ENCODE results near the gene SLC5A5. TPM values are rescaled to one million over a fixed set of nuclear protein-coding genes. Genes with fewer than 3 reads are reported as not detected.

SLC5A5 gene
- total and polyA plus RNA-seq, 10 of the 15 experiments (the other 5 are each of a cell fraction or from before 2014, with no cell fraction given), result 0.02 to 0.08 (median 0.05) TPM; not detected in 3

DNA sequence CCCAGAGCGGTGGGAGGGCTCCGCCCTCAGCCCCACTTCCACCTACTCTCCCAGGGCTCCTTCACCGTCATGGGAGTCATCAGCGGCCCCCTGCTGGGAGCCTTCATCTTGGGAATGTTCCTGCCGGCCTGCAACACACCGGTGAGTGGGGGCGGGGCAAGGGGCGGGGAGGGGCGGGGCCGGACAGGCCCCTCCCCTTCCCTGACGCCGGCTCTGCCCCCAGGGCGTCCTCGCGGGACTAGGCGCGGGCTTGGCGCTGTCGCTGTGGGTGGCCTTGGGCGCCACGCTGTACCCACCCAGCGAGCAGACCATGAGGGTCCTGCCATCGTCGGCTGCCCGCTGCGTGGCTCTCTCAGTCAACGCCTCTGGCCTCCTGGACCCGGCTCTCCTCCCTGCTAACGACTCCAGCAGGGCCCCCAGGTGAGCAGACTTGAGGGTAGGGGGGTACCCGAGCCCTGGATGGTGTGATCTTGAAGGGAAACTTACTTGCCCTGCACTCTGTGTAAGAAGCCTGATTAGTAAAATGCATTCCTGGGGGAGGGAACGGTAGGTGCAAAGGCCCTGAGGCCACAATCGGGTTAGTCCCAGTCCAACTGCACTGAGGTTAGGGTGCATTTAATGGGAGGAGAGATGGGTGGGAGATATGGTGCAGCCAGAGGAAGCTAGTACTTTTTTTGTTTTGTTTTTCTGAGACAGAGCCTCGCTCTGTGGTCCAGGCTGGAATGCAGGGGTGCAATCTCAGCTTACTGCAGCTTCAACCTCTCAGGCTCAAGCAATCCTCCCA is 12.1 kb downstream of the SLC5A5 start:
- in situ Hi-C loops (cut with MboI) (no loop called here), intact Hi-C loops (cut with micrococcal nuclease; ENCODE audit: unreplicated experiment) (no loop called here)
- Histone ChIP-seq H3K27ac (ENCODE audit: control insufficient read depth, insufficient read depth) (peak overlapping the region; percentile 50), H4K20me1 (ENCODE audit: control insufficient read depth, insufficient read depth) (no peaks in the 10 kb centered on the region), H3K4me2 (ENCODE audit: control insufficient read depth, insufficient read depth) (peak overlapping the region; percentile 26), H3K36me3 (ENCODE audit: control insufficient read depth in 2 of 2, insufficient read depth in 2 of 2, low read length in 1 of 2) (no peaks in the 10 kb centered on the region), H3K27me3 (replicated peaks in 1 of 2; ENCODE audit: control insufficient read depth in 2 of 2, insufficient read depth in 2 of 2, low read length in 1 of 2) (no peaks in the 10 kb centered on the region; a peak in 1 of 4 replicates), H3K9ac (ENCODE audit: control insufficient read depth, insufficient read depth, low read length) (no peak overlapping the region), H3K9me3 (replicated peaks; ENCODE audit: control insufficient read depth, insufficient read depth, low read length) (no peaks in the 10 kb centered on the region), H3K4me1 (ENCODE audit: control insufficient read depth, insufficient read depth, low read length) (peaks cover 32% of the 10 kb centered on the region), H2AFZ (ENCODE audit: control insufficient read depth, low read depth, low read length) (no peak overlapping the region), H3K4me3 (no peak overlapping the region), H3K79me2 (ENCODE audit: control insufficient read depth, insufficient read depth, low read length) (no peaks in the 10 kb centered on the region)
- TF ChIP-seq POU2F2 (IDR thresholded peaks at IDR 0.05; ENCODE audit: borderline replicate concordance, low read depth, low read length) (no peak), ETV6 (conservative IDR thresholded peaks at IDR 0.05 in 1 of 2, IDR thresholded peaks at IDR 0.05 in 1 of 2; ENCODE audit: borderline replicate concordance in 1 of 2, low read depth in 1 of 2) (no peak), ZZZ3 (IDR thresholded peaks at IDR 0.05; ENCODE audit: control insufficient read depth, insufficient read length, low read depth) (no peak), CHD1 (IDR thresholded peaks at IDR 0.05; ENCODE audit: low read depth, low read length) (no peak), CBX3 (IDR thresholded peaks at IDR 0.05; ENCODE audit: borderline replicate concordance, low read depth) (no peak), ZNF207 (IDR thresholded peaks at IDR 0.05; ENCODE audit: borderline replicate concordance) (no peak), ZNF217 (IDR thresholded peaks at IDR 0.05) (no peak), ZBED1 (IDR thresholded peaks at IDR 0.05; ENCODE audit: borderline replicate concordance) (no peak), YY1 (IDR thresholded peaks at IDR 0.05; ENCODE audit: low read depth, low read length) (no peak)
- TF ChIP-seq, protein P1, sequence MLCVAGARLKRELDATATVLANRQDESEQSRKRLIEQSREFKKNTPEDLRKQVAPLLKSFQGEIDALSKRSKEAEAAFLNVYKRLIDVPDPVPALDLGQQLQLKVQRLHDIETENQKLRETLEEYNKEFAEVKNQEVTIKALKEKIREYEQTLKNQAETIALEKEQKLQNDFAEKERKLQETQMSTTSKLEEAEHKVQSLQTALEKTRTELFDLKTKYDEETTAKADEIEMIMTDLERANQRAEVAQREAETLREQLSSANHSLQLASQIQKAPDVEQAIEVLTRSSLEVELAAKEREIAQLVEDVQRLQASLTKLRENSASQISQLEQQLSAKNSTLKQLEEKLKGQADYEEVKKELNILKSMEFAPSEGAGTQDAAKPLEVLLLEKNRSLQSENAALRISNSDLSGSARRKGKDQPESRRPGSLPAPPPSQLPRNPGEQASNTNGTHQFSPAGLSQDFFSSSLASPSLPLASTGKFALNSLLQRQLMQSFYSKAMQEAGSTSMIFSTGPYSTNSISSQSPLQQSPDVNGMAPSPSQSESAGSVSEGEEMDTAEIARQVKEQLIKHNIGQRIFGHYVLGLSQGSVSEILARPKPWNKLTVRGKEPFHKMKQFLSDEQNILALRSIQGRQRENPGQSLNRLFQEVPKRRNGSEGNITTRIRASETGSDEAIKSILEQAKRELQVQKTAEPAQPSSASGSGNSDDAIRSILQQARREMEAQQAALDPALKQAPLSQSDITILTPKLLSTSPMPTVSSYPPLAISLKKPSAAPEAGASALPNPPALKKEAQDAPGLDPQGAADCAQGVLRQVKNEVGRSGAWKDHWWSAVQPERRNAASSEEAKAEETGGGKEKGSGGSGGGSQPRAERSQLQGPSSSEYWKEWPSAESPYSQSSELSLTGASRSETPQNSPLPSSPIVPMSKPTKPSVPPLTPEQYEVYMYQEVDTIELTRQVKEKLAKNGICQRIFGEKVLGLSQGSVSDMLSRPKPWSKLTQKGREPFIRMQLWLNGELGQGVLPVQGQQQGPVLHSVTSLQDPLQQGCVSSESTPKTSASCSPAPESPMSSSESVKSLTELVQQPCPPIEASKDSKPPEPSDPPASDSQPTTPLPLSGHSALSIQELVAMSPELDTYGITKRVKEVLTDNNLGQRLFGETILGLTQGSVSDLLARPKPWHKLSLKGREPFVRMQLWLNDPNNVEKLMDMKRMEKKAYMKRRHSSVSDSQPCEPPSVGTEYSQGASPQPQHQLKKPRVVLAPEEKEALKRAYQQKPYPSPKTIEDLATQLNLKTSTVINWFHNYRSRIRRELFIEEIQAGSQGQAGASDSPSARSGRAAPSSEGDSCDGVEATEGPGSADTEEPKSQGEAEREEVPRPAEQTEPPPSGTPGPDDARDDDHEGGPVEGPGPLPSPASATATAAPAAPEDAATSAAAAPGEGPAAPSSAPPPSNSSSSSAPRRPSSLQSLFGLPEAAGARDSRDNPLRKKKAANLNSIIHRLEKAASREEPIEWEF (IDR thresholded peaks at IDR 0.05; ENCODE audit: insufficient replicate concordance, low read depth, low read length), result no peak
- TF ChIP-seq, protein P2, sequence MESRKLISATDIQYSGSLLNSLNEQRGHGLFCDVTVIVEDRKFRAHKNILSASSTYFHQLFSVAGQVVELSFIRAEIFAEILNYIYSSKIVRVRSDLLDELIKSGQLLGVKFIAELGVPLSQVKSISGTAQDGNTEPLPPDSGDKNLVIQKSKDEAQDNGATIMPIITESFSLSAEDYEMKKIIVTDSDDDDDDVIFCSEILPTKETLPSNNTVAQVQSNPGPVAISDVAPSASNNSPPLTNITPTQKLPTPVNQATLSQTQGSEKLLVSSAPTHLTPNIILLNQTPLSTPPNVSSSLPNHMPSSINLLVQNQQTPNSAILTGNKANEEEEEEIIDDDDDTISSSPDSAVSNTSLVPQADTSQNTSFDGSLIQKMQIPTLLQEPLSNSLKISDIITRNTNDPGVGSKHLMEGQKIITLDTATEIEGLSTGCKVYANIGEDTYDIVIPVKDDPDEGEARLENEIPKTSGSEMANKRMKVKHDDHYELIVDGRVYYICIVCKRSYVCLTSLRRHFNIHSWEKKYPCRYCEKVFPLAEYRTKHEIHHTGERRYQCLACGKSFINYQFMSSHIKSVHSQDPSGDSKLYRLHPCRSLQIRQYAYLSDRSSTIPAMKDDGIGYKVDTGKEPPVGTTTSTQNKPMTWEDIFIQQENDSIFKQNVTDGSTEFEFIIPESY (IDR thresholded peaks at IDR 0.05), result no peak
- TF ChIP-seq, protein P3, sequence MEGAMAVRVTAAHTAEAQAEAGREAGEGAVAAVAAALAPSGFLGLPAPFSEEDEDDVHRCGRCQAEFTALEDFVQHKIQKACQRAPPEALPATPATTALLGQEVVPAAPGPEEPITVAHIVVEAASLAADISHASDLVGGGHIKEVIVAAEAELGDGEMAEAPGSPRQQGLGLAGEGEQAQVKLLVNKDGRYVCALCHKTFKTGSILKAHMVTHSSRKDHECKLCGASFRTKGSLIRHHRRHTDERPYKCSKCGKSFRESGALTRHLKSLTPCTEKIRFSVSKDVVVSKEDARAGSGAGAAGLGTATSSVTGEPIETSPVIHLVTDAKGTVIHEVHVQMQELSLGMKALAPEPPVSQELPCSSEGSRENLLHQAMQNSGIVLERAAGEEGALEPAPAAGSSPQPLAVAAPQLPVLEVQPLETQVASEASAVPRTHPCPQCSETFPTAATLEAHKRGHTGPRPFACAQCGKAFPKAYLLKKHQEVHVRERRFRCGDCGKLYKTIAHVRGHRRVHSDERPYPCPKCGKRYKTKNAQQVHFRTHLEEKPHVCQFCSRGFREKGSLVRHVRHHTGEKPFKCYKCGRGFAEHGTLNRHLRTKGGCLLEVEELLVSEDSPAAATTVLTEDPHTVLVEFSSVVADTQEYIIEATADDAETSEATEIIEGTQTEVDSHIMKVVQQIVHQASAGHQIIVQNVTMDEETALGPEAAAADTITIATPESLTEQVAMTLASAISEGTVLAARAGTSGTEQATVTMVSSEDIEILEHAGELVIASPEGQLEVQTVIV (IDR thresholded peaks at IDR 0.05; ENCODE audit: borderline replicate concordance, partially characterized antibody), result no peak
- 84% methylated on average over 28 of the region's 33 CpGs for WGBS (ENCODE audit: insufficient coverage, insufficient replicate concordance, low lambda C conversion rate, missing lambda C conversion rate)
- ChIA-PET RAD21 (ENCODE audit: unreplicated experiment) (interaction anchor here (0.8 to 2.3 kb wide), 4 partner anchors 25 to 410 kb away, joined by 3 to 10 read pairs (median 3); partner anchors contain the start of gene RPL18A), CTCF (interaction anchor here (1.1 kb wide), 1 partner anchor 24 kb away, joined by 5 read pairs; the partner anchor contains the start of gene RPL18A), SMC1A (ENCODE audit: uncharacterized antibody, unreplicated experiment) (interaction anchor here (1.0 kb wide), 1 partner anchor 30 kb away, joined by 3 read pairs; no protein-coding TSS in a partner anchor), POLR2A (interaction anchor here (1.1 kb wide), 1 partner anchor 49 kb away, joined by 3 read pairs; the partner anchor contains the start of gene CCDC124)
- FAIRE-seq, result no peak
- ATAC-seq, result no peak
- DNase-seq (ENCODE audit: low read depth, low spot score), result no peak
- no TSS peak for BruUV-seq (replicated peaks)
